Hematopoietic multipotent progenitor cell (in vitro differentiated cells): ENCODE measurements around the gene ZNF628. TPM values are rescaled to one million over a fixed set of nuclear protein-coding genes. Genes with fewer than 3 reads are reported as not detected.

ENCODE experiments used
- DNase-seq, 3 donors: peaks; one replicate each; pipeline ENCODE4 v3.0.0-alpha.2; 2011 to 2015; ENCODE audit warnings: low read depth in 2 of 3, low spot score in 2 of 3
- total RNA-seq: library from RNA; depleted of rRNA; stranded (reverse); fragments of >200 nt; gene quantifications from one replicate; pipeline ENCODE4 v1.2.3, GENCODE V29; 2012

ZNF628 gene
- total RNA-seq, 1 donor, result 8.3 TPM

- no peak for DNase-seq
These were observed 12.3 kb upstream of the ZNF628 start for GRCh38 chr19:55464039-55464661.

GRCh38 chr19:55464662-55465054, 11.8 kb upstream of the ZNF628 start, which contains the start of gene C19orf85:
Gene C19orf85 (minus strand): TSS chr19:55464751. CDS start chr19:55464554, 197 bp downstream.
- DNase-seq, result no peak

DNA sequence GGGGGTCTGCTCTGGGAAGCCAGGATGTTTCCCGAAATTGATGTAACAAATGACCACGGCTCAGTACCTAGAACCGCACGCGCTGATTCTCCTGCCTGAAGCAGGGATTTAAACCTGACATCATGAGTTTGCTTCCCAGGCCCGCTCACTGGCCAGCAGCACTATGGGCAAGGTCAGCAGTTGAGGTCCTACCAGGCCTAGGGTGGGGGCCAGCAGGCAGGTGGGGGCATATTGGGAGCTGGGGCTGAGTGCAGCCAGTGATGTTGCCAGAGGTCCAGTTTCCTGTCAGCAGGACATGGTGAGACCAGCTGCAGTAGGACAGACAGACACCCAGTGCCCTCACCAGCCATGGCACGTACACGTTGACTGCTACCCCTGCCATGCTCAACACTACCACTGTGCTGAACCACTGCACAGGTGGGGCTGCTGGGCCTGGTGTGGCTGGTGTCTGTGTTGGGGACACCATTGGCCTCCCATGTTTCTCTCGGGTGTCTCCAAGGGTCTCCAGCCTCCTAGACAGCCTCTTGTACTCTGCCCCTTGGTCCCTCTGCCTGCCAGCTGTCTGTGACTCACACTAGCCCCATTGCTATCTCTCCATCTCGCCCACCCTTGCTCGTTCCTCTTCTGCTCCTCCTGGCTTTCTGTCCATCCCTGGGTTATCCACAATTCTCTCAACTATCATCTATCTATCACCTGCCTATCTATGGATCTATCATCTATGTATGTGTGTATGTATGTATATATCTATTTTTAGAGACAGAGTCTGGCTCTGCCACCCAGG, 10.8 kb upstream of the ZNF628 start:
- no peak for DNase-seq

DNA sequence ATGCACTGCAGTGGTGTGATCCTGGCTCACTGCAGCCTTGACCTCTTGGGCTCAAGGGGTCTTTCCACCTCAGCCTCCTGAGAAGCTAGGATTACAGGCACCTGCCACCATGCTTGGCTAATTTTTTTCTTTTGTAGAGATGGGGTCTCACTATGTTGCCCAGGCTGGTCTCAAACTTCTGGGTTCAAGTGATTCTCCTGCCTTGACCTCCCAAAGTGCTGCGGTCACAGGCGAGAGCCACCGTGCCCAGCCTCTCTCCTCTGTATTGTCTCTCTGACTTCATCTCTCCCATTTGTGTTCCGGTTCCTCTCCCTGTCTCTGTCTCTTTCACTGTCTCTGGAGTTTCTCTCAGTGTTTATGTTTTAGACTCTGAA, 10.2 kb upstream of the ZNF628 start:
- DNase-seq, result no peak

- peak in 2 of 3 donors; percentile 50 to 57 for DNase-seq
These were observed 9.0 kb upstream of the ZNF628 start for GRCh38 chr19:55467236-55468053.

DNA sequence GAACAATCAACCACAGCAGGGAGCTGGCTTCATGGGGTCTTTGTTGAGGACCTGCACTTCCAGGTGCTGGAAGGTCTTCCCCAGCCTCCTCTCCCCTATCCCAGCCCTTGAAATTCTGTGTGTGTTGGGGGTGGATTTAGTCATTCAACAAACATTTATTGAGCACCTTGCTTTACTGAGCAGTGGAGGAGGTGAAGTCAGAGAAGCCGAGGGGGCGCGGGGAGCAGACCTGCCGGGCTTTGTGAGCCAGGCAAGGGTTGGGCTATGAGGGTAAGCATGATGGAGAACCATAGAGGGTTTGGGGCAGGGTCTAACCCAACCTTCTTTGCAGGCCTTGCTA, 8.4 kb upstream of the ZNF628 start:
- no peak for DNase-seq

GRCh38 chr19:55471266-55471665, 5.2 kb upstream of the ZNF628 start:
- no peak for DNase-seq

DNA sequence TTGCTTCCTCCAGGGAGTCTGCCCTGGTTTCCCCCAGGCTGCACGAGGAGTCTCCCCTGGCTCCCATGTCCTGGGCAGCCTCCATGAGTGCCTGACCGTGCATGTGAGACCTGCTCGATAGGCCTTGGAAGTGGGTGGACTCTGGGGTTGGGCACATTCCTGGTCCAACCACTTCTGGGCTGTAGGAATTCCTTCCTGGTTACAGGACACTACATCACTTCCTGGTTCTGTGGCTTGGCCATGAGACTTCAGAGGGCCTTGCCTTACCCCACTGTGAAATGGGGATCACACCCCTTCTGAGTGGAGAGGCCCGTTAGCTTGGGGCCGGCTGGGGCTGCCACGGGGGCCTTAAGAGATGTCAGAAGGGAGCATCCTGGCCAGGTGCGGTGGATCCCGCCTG, 4.0 kb upstream of the ZNF628 start:
- DNase-seq, result no peak

- no peak for DNase-seq
These were observed 3.0 kb upstream of the ZNF628 start for GRCh38 chr19:55473225-55474012.

DNA sequence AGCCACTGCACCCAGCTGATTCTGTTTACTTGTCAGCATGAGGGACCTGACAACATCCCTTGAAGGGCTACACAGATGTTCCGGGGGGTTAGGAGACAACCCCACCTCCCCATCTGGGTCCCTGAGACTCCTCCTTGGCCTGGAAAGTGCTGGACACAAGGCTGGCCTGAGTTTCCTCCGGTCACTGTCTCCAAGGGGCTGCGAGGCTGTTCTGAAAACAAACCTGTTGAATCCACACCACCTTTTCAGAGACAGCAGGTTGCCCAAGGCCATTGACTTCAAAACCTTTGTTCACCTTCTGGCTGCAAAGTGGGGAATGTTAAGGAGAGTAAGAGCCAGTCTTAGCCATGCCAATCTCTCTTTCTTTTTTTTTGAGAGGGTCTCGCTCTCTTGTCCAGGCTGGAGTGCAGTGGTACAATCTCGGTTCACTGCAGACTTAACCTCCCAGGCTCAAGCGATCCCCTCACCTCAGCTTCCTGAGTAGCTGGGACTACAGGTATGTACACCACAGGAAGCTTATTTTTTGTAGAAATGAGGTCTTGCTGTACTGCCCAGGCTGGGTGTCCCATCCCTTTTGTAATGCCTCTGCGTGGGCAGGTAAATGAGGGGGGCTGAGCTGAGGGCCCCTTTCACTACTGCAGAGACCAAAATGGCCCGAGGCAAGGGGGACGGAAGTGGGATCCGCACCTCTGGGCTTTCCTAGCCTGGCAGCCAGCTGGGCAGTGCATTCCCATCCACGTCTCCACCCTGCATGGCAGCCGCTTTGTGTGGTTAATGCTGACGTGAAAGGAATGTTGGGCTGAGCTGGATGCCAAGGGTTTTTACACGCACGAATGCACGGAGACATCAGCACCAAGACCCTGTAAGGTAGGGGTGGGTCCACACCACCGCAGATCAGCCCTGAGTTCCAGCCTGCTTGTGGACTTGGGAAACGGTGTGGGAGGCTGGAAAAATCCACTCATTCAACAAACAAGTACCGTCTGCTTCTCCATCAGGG, 1.9 kb upstream of the ZNF628 start:
- no peak for DNase-seq

DNA sequence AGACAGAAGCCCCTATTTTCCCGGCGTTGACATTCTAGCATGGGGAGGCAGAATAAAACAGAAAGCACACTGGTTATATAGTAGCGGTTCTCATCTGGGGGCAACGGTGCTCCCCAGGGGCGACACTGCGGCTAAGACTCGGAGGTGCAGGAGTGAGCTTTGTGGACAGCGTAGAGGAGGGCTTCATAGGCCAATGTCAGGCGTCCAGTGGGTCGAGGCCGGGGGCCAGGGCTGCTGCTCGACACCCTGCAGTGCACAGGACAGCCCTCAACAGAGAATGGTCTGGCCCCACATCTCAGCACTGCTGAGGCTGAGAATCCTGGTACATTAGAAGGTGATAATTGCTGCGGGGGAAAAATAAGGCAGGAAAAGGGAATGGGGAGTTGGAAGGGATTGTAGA, 1.5 kb downstream of the ZNF628 start:
- no peak for DNase-seq

GRCh38 chr19:55478364-55478763, 1.9 kb downstream of the ZNF628 start:
- no peak for DNase-seq

- no peak for DNase-seq
These were observed 2.6 kb downstream of the ZNF628 start for GRCh38 chr19:55479045-55479444.

DNA sequence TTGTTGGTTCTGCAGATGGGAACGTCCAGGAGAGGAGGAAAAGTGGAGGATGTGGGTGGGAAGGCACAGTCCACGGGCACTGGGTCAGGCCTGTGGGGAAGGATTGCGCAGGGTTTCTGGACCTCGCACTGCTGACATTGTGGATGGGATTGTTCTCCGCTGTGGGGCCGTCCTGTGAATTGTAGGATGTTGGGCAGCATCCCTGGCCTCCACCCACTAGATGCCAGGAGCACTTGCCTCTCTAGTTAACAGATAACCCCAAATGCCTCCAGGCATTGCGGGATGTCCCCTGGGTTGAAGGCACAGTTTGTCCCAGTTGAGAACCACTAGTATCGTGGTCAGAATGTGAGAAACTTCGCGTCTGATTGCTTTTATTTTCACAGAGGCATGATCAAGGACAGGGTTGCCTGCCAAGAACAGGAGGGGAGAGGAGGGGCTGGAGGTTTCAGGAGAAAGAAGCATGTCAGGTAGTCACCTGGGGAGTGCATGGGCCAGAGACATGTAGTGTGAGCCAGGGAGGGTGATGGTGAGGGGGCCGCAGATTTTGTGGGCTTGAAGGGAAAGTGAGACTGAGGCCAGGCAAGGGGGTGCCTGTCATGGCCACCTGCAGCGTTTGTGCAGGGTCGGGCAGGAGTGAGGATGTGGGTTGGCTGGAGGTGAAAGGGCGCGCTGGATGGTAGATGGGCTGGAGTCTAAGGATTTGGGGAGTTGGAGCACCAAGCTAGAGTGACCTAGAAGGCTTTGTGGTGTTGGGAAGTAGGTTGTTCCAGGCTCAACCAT, 3.2 kb downstream of the ZNF628 start:
- DNase-seq, result no peak

DNA sequence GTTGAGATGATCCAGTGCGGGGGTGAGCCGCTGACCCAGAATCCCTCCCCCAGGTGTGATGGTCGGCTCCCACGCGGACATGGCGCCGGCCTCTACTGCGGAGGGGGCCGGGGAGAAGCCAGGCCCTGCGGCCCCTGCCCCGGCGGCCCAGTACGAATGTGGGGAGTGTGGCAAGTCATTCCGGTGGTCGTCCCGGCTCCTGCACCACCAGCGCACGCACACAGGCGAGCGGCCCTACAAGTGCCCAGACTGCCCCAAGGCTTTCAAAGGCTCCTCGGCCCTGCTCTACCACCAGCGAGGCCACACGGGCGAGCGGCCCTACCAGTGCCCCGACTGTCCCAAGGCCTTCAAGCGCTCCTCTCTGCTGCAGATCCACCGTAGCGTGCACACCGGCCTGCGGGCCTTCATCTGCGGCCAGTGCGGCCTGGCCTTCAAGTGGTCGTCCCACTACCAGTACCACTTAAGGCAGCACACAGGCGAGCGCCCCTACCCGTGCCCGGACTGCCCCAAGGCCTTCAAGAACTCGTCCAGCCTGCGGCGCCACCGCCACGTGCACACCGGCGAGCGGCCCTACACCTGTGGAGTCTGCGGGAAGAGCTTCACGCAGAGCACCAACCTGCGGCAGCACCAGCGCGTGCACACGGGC, 4.9 kb downstream of the ZNF628 start:
- no peak for DNase-seq

DNA sequence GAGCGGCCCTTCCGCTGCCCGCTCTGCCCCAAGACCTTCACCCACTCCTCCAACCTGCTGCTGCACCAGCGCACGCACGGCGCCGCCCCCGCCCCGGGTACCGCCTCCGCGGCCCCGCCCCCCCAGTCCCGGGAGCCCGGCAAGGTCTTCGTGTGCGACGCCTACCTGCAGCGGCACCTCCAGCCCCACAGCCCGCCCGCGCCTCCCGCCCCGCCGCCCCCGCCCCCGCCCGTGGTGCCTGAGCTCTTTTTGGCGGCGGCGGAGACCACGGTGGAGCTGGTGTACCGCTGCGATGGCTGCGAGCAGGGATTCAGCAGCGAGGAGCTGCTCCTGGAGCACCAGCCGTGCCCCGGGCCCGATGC, 5.4 kb downstream of the ZNF628 start:
- no peak for DNase-seq

DNA sequence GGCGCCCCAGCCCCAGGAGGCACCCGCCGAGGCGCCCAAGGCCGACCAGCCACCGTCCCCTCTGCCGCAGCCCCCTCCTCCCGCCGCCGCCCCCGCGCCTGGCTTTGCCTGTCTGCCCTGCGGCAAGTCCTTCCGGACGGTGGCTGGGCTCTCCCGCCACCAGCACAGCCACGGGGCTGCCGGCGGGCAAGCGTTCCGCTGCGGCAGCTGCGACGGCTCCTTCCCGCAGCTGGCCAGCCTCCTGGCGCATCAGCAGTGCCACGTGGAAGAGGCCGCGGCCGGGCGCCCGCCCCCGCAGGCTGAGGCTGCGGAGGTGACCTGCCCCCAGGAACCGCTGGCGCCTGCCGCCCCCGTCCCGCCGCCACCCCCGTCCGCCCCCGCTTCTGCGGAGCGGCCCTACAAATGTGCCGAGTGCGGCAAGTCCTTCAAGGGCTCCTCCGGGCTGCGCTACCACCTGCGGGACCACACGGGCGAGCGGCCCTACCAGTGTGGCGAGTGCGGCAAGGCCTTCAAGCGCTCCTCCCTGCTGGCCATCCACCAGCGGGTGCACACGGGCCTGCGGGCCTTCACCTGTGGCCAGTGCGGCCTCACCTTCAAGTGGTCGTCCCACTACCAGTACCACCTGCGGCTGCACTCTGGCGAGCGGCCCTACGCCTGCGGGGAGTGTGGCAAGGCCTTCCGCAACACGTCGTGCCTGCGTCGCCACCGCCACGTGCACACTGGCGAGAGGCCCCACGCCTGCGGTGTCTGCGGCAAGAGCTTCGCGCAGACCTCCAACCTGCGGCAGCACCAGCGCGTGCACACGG, 5.9 kb downstream of the ZNF628 start:
- no peak for DNase-seq
